ENCODE measurements around the gene CR1L. TPM values are rescaled to one million over a fixed set of nuclear protein-coding genes. Genes with fewer than 3 reads are reported as not detected.
"Not testable (repeated sequence)": the region's sequence is repeated elsewhere in the genome, so short reads cannot be mapped to it uniquely, and the experiment has no call there.

Gene CR1L
- total RNA-seq, 2 donors from 2014 or later = not detected

DNA sequence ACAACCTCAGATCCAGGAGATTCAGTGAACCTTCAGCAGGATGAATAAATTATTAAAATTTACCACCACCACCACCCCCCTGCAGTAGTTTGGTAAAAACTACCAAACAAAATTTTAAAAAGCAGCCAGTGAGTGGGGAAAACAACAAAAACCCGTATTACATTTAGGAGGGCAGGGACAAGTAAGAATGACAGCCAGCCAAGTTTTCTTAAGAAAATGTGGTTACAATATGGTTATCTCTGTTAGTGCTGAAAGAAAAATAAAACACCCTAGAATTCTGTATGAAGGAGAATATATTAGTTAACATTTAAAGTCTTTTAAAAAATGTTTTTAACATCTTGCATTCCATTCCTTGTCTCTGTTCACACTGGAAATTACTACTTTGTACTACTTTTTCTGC, 121.6 kb downstream of the CR1L start:
- no peak for DNase-seq (ENCODE audit: low spot score)
- TF ChIP-seq POLR2AphosphoS5 (IDR thresholded peaks at IDR 0.05) (no peak), POLR2A (IDR thresholded peaks at IDR 0.05) (no peak)
- TF ChIP-seq, protein P1, sequence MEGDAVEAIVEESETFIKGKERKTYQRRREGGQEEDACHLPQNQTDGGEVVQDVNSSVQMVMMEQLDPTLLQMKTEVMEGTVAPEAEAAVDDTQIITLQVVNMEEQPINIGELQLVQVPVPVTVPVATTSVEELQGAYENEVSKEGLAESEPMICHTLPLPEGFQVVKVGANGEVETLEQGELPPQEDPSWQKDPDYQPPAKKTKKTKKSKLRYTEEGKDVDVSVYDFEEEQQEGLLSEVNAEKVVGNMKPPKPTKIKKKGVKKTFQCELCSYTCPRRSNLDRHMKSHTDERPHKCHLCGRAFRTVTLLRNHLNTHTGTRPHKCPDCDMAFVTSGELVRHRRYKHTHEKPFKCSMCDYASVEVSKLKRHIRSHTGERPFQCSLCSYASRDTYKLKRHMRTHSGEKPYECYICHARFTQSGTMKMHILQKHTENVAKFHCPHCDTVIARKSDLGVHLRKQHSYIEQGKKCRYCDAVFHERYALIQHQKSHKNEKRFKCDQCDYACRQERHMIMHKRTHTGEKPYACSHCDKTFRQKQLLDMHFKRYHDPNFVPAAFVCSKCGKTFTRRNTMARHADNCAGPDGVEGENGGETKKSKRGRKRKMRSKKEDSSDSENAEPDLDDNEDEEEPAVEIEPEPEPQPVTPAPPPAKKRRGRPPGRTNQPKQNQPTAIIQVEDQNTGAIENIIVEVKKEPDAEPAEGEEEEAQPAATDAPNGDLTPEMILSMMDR (IDR thresholded peaks at IDR 0.05) = no peak
- intact Hi-C loops (cut with DNase I) = no loop called here
- Histone ChIP-seq H3K4me1 (replicated peaks) (no peaks in the 10 kb centered on the region), H3K4me3 (no peak overlapping the region), H3K27me3 (replicated peaks; ENCODE audit: insufficient read depth) (no peaks in the 10 kb centered on the region), H3K36me3 (no peaks in the 10 kb centered on the region), H3K9me3 (no peaks in the 10 kb centered on the region), H3K27ac (no peak overlapping the region)
- 71% methylated on average over 1 of the region's 1 CpG for WGBS

DNA sequence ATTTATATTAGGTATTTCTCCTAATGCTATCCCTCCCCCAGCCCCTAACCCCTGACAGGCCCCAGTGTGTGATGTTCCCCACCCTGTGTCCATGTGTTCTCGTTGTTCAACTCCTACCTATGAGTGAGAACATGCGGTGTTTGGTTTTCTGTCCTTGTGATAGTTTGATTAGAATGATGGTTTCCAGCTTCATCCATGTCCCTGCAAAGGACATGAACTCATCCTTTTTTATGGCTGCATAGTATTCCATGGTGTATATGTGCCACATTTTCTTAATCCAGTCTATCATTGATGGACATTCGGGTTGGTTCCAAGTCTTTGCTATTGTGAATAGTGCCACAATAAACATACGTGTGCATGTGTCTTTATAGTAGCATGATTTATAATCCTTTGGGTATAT, 125.6 kb downstream of the CR1L start:
- intact Hi-C loops (cut with DNase I); H3K9me3 ChIP-seq; H3K36me3 ChIP-seq; H3K4me1 ChIP-seq (replicated peaks); DNase-seq (ENCODE audit: low spot score); H3K27ac ChIP-seq; H3K4me3 ChIP-seq; H3K27me3 ChIP-seq (replicated peaks; ENCODE audit: insufficient read depth): not testable (repeated sequence)
- WGBS = 98% methylated on average over 4 of the region's 4 CpGs

Small RNA genes within 50 kb of the gene (small RNA-seq; reads per million reads assigned to genes)
- gene RNA5SP534 = 0 reads per million in 2 donors

Other genes starting within 250 kb of the CR1L start
- under 1 TPM in 1 of 2 donors, not detected in 1; 0.51 TPM for gene CR2, start 190.8 kb upstream of the CR1L start, total RNA-seq
- gene CR1, start 149.0 kb upstream of the CR1L start, total RNA-seq = 1 to 10 TPM in 1 of 2 donors, under 1 TPM in 1; 0.14 to 3.8 TPM
- 100 to 1,000 TPM; 173 to 327 TPM for gene CD46, start 106.9 kb downstream of the CR1L start, total RNA-seq